ENCODE data around the gene FGF1.

DNA sequence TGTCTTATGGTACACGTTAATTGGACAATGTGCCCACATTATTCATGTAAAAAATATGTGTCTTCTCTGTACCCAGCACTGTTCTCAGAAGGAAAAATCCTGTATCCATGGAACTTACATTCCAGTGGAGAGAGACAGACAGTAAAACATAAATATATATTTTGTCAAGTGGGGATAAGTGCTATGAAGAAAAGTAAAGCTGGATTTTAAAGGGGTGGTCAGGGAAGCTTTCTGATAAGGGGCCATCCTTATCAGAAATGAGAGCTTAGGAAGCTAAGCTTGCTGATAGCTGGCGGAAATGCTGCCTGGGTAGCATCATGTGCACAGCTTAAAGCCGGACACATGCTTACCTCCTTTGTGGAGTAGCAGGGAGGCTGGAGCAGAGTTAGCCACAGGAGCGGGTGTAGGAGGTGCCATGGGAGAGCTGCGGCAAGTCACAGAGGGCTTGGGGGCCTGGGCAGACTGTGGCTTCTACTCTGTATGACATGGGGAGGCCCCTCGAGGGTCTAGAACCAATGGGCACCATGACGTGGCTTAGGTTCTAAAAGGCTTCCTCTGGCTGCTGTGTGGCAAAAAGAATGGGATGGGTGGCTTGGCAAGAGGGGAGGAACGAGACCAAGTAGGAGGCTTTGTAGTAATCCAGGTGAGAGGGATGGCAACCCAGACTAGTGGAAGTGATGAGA, 141.7 kb downstream of the FGF1 start:
- no peak for TF ChIP-seq CTCF (IDR thresholded peaks at IDR 0.05)
- no peak for TF ChIP-seq POLR2A (IDR thresholded peaks at IDR 0.05)

Measured in heart left ventricle (tissue), 13 donors.